Measurements from ENCODE around the gene ABCD1. TPM values are rescaled to one million over a fixed set of nuclear protein-coding genes. Genes with fewer than 3 reads are reported as not detected.

ABCD1 gene
- total RNA-seq, 2 donors from 2014 or later, result 11.5 to 15.0 TPM

Other genes with a start within 250 kb of the ABCD1 start
- gene BGN, start 229.9 kb upstream of the ABCD1 start, total RNA-seq, result 100 to 1,000 TPM in 1 of 2 donors, 10 to 100 TPM in 1; 96.0 to 193 TPM
- gene ATP2B3, start 207.2 kb upstream of the ABCD1 start, total RNA-seq, result under 1 TPM in 1 of 2 donors, not detected in 1; 0.10 TPM
- gene CCNQ, start 125.7 kb upstream of the ABCD1 start, total RNA-seq, result 10 to 100 TPM; 31.4 to 31.8 TPM
- not detected for gene DUSP9, start 77.7 kb upstream of the ABCD1 start, total RNA-seq
- 10 to 100 TPM in 1 of 2 donors, 1 to 10 TPM in 1; 9.7 to 14.6 TPM for gene PNCK, start 51.0 kb upstream of the ABCD1 start, total RNA-seq
- 100 to 1,000 TPM; 107 to 134 TPM for gene SLC6A8, start 36.9 kb upstream of the ABCD1 start, total RNA-seq
- 100 to 1,000 TPM; 123 to 159 TPM for gene BCAP31, start 469 bp upstream of the ABCD1 start, total RNA-seq
- gene PLXNB3, start 39.4 kb downstream of the ABCD1 start, total RNA-seq, result 1 to 10 TPM; 5.9 to 7.1 TPM
- gene SRPK3, start 56.2 kb downstream of the ABCD1 start, total RNA-seq, result 10 to 100 TPM; 24.1 to 25.8 TPM
- 10 to 100 TPM; 56.4 to 68.4 TPM for gene IDH3G, start 69.5 kb downstream of the ABCD1 start, total RNA-seq
- gene SSR4, start 69.8 kb downstream of the ABCD1 start, total RNA-seq, result 100 to 1,000 TPM; 180 to 183 TPM
- gene PDZD4, start 105.7 kb downstream of the ABCD1 start, total RNA-seq, result 1 to 10 TPM; 4.0 to 4.3 TPM
- 1 to 10 TPM; 4.3 to 9.2 TPM for gene L1CAM, start 161.3 kb downstream of the ABCD1 start, total RNA-seq
- gene AVPR2, start 179.8 kb downstream of the ABCD1 start, total RNA-seq, result 1 to 10 TPM; 3.7 to 3.8 TPM
- gene ARHGAP4, start 201.4 kb downstream of the ABCD1 start, total RNA-seq, result 10 to 100 TPM; 19.3 to 20.4 TPM
- 10 to 100 TPM; 67.4 to 81.4 TPM for gene NAA10, start 210.2 kb downstream of the ABCD1 start, total RNA-seq
- 10 to 100 TPM; 14.7 to 14.8 TPM for gene RENBP, start 219.8 kb downstream of the ABCD1 start, total RNA-seq
- gene HCFC1, start 247.0 kb downstream of the ABCD1 start, total RNA-seq, result 10 to 100 TPM; 30.4 to 35.7 TPM
- 1 to 10 TPM; 7.7 to 9.2 TPM for gene TMEM187, start 247.9 kb downstream of the ABCD1 start, total RNA-seq